ENCODE measurements around the gene CD244.

The CD244 gene

GRCh38 chr1:160850993-160851392 is 11.7 kb downstream of the CD244 start:
- no peak for DNase-seq (ENCODE audit: low read depth in 2 of 3, low spot score in 2 of 3)

GRCh38 chr1:160850541-160850940 is 12.1 kb downstream of the CD244 start:
- no peak for DNase-seq (ENCODE audit: low read depth in 2 of 3, low spot score in 2 of 3)

- no peak for DNase-seq (ENCODE audit: low read depth in 2 of 3, low spot score in 2 of 3)
These were observed 16.4 kb downstream of the CD244 start for GRCh38 chr1:160846281-160846680.

GRCh38 chr1:160844447-160845232 is 18.0 kb downstream of the CD244 start:
- DNase-seq (ENCODE audit: low read depth in 2 of 3, low spot score in 2 of 3), result no peak

- no peak for DNase-seq (ENCODE audit: low read depth in 2 of 3, low spot score in 2 of 3)
These were observed 21.6 kb downstream of the CD244 start for GRCh38 chr1:160841079-160841478.

- DNase-seq (ENCODE audit: low read depth in 2 of 3, low spot score in 2 of 3), result no peak
These were observed 22.9 kb downstream of the CD244 start for GRCh38 chr1:160839746-160840145.

GRCh38 chr1:160838888-160839287 is 23.8 kb downstream of the CD244 start:
- DNase-seq (ENCODE audit: low read depth in 2 of 3, low spot score in 2 of 3), result no peak

GRCh38 chr1:160837558-160838205 is 25.0 kb downstream of the CD244 start:
- DNase-seq (ENCODE audit: low read depth in 2 of 3, low spot score in 2 of 3), result peak; percentile 49 to 72 (median 51)

GRCh38 chr1:160836981-160837557 is 25.6 kb downstream of the CD244 start:
- DNase-seq (ENCODE audit: low read depth in 2 of 3, low spot score in 2 of 3), result no peak

GRCh38 chr1:160836561-160836960 is 26.1 kb downstream of the CD244 start:
- no peak for DNase-seq (ENCODE audit: low read depth in 2 of 3, low spot score in 2 of 3)

- DNase-seq (ENCODE audit: low read depth in 2 of 3, low spot score in 2 of 3), result no peak
These were observed 26.9 kb downstream of the CD244 start for GRCh38 chr1:160835751-160836150.

- no peak for DNase-seq (ENCODE audit: low read depth in 2 of 3, low spot score in 2 of 3)
These were observed 27.6 kb downstream of the CD244 start for GRCh38 chr1:160834945-160835565.

GRCh38 chr1:160830321-160831153 is 32.1 kb downstream of the CD244 start:
- peak in 2 of 3 experiments; percentile 38 to 51 for DNase-seq (ENCODE audit: low read depth in 2 of 3, low spot score in 2 of 3)

- DNase-seq (ENCODE audit: low read depth in 2 of 3, low spot score in 2 of 3), result no peak
These were observed 32.9 kb downstream of the CD244 start for GRCh38 chr1:160829766-160830165.

- no peak for DNase-seq (ENCODE audit: low read depth in 2 of 3, low spot score in 2 of 3)
These were observed 35.3 kb downstream of the CD244 start for GRCh38 chr1:160827418-160827817.

- DNase-seq (ENCODE audit: low read depth in 2 of 3, low spot score in 2 of 3), result no peak
These were observed 36.1 kb downstream of the CD244 start for GRCh38 chr1:160826546-160826945.

- no peak for DNase-seq (ENCODE audit: low read depth in 2 of 3, low spot score in 2 of 3)
These were observed 39.4 kb downstream of the CD244 start for GRCh38 chr1:160823296-160823695.

- DNase-seq (ENCODE audit: low read depth in 2 of 3, low spot score in 2 of 3), result no peak
These were observed 41.1 kb downstream of the CD244 start for GRCh38 chr1:160821627-160822026.

GRCh38 chr1:160819186-160819585 is 43.5 kb downstream of the CD244 start:
- DNase-seq (ENCODE audit: low read depth in 2 of 3, low spot score in 2 of 3), result no peak

GRCh38 chr1:160818207-160818937 is 44.3 kb downstream of the CD244 start:
- DNase-seq (ENCODE audit: low read depth in 2 of 3, low spot score in 2 of 3), result no peak

All from activated CD8-positive, alpha-beta memory T cell treated with anti-CD3 and anti-CD28 coated beads for 48 hours (primary cell).